IMR-90 (cell line): Measurements from ENCODE around the gene CDC42EP4. TPM values are rescaled to one million over a fixed set of nuclear protein-coding genes. Genes with fewer than 3 reads are reported as not detected.

Source experiments
- ATAC-seq: fragments of 200-7000 bp; cut with Tn5 transposase; 2 replicates; pipeline ENCODE4 v1.9.1; 2020; ENCODE audit warnings: low read depth, mild to moderate bottlenecking, moderate library complexity
- BruUV-seq: library from RNA; stranded (reverse); fragments of 400-500 nt; replicated peaks from 2 replicates; lab custom pipeline; 2021; lab: Mats Ljungman, UMichigan
- CTCF ChIA-PET: fragments of 300-600 bp; formaldehyde crosslinking; extraction: SDS; loops from one replicate; lab custom pipeline; 2021; ENCODE audit warnings: antibody characterized with exemption; lab: Yijun Ruan, JAX
- POLR2A ChIA-PET: fragments of 300-600 bp; sonication (Branson Sonifier 250); formaldehyde crosslinking; loops from one replicate; lab custom pipeline; 2022; ENCODE audit warnings: antibody characterized with exemption; ENCODE audit not compliant: unreplicated experiment; lab: Charles Lee
- DNase-seq: peaks from one replicate; pipeline ENCODE4 v3.0.0; 2013
- H2AFZ ChIP-seq: replicated peaks from 2 replicates; pipeline ENCODE3; 2013; ENCODE audit warnings: low read length, mild to moderate bottlenecking; ENCODE audit not compliant: poor library complexity
- H2AK5ac ChIP-seq: 2 replicates; pipeline ENCODE4 v1.6.1; 2013; ENCODE audit warnings: low read depth, low read length, inconsistent platforms
- H2AK9ac ChIP-seq: replicated peaks from 2 replicates; pipeline ENCODE3; 2013; ENCODE audit warnings: mild to moderate bottlenecking, low read depth, low read length, moderate library complexity; ENCODE audit not compliant: poor library complexity
- H2BK120ac ChIP-seq: 2 replicates; pipeline ENCODE4 v1.6.1; 2013; ENCODE audit warnings: low read depth, low read length, inconsistent platforms
- H2BK15ac ChIP-seq: 3 replicates; pipeline ENCODE4 v1.6.1; 2013; ENCODE audit warnings: low read depth, low read length, inconsistent platforms
- H2BK20ac ChIP-seq: 2 replicates; pipeline ENCODE4 v1.6.1; 2013; ENCODE audit warnings: low read depth, mild to moderate bottlenecking, inconsistent platforms, low read length, moderate library complexity
- H2BK5ac ChIP-seq: 2 replicates; pipeline ENCODE4 v1.6.1; 2013; ENCODE audit warnings: mild to moderate bottlenecking, low read depth, low read length, inconsistent platforms; ENCODE audit not compliant: poor library complexity, severe bottlenecking
- H3K14ac ChIP-seq: replicated peaks from 2 replicates; pipeline ENCODE4 v1.6.1; 2013; ENCODE audit warnings: low read depth, low read length, inconsistent platforms
- H3K18ac ChIP-seq: 2 replicates; pipeline ENCODE4 v1.6.1; 2013; ENCODE audit warnings: low read depth, low read length, control low read depth
- H3K23ac ChIP-seq: 2 replicates; pipeline ENCODE4 v1.6.1; 2013; ENCODE audit warnings: low read depth, low read length, inconsistent platforms
- H3K27ac ChIP-seq: 2 replicates; pipeline ENCODE4 v1.5.1; 2013; ENCODE audit warnings: mild to moderate bottlenecking, control low read depth, low read length; ENCODE audit not compliant: insufficient read depth
- H3K27me3 ChIP-seq: 2 replicates; pipeline ENCODE4 v1.6.1; 2013; ENCODE audit warnings: low read length; ENCODE audit not compliant: control insufficient read depth, insufficient read depth
- H3K36me3 ChIP-seq: 2 replicates; pipeline ENCODE4 v1.6.1; 2013; ENCODE audit warnings: low read length, mixed read lengths; ENCODE audit not compliant: control insufficient read depth, insufficient read depth
- H3K4ac ChIP-seq: 2 replicates; pipeline ENCODE4 v1.6.1; 2013; ENCODE audit warnings: low read depth, low read length, inconsistent platforms
- H3K4me1 ChIP-seq: 2 replicates; pipeline ENCODE4 v1.6.1; 2013; ENCODE audit warnings: low read length, mixed read lengths; ENCODE audit not compliant: control insufficient read depth, insufficient read depth
- H3K4me2 ChIP-seq: 2 replicates; pipeline ENCODE4 v1.6.1; 2013; ENCODE audit warnings: low read depth, mild to moderate bottlenecking, control low read depth, low read length, moderate library complexity
- H3K4me3 ChIP-seq: 2 replicates; pipeline ENCODE4 v1.5.1; 2013; ENCODE audit warnings: low read depth, mild to moderate bottlenecking, control low read depth, low read length, moderate library complexity; ENCODE audit not compliant: insufficient read depth
- H3K56ac ChIP-seq: 2 replicates; pipeline ENCODE4 v1.6.1; 2013; ENCODE audit warnings: low read length, inconsistent platforms; ENCODE audit not compliant: insufficient read depth; ENCODE audit errors: extremely low read depth
- H3K79me1 ChIP-seq, 2 experiments: 2 replicates each; pipeline ENCODE4 v1.6.1; 2013; ENCODE audit warnings: low read length in 2 of 2, inconsistent platforms in 1 of 2, low read depth in 1 of 2
- H3K9ac ChIP-seq: 2 replicates; pipeline ENCODE4 v1.6.1; 2013; ENCODE audit warnings: low read depth, low read length, control low read depth
- H3K9me1 ChIP-seq: 2 replicates; pipeline ENCODE4 v1.6.1; 2013; ENCODE audit warnings: low read length, inconsistent platforms; ENCODE audit not compliant: insufficient read depth
- H3K9me3 ChIP-seq: 2 replicates; pipeline ENCODE4 v1.6.1; 2013; ENCODE audit warnings: low read length; ENCODE audit not compliant: control insufficient read depth, insufficient read depth
- H4K20me1 ChIP-seq: 2 replicates; pipeline ENCODE4 v1.6.1; 2013; ENCODE audit warnings: low read length, inconsistent platforms; ENCODE audit not compliant: insufficient read depth
- H4K5ac ChIP-seq: 2 replicates; pipeline ENCODE4 v1.6.1; 2013; ENCODE audit warnings: mild to moderate bottlenecking, low read depth, low read length, control low read depth
- H4K8ac ChIP-seq, 2 experiments: 2 replicates each; pipeline ENCODE4 v1.6.1; 2013; ENCODE audit warnings: low read depth in 2 of 2, low read length in 2 of 2, control low read depth in 1 of 2, inconsistent platforms in 1 of 2
- H4K91ac ChIP-seq: 2 replicates; pipeline ENCODE4 v1.6.1; 2013; ENCODE audit warnings: low read depth, low read length, inconsistent platforms; ENCODE audit not compliant: insufficient read depth
- BHLHE40 ChIP-seq: fragments of 150-350 bp; IDR thresholded peaks from 2 replicates; pipeline ENCODE4 v1.6.1; 2016; ENCODE audit warnings: mild to moderate bottlenecking, low read depth, low read length
- CEBPB ChIP-seq: IDR thresholded peaks from 2 replicates; pipeline ENCODE4 v1.6.1; 2012; ENCODE audit warnings: low read depth, low read length, improper control_type of control experiment
- CHD1 ChIP-seq: IDR thresholded peaks from 2 replicates; pipeline ENCODE4 v1.6.1; 2012; ENCODE audit warnings: low read depth, low read length, improper control_type of control experiment
- CTCF ChIP-seq: conservative IDR thresholded peaks from 2 replicates; pipeline ENCODE4 v1.5.1; 2012; ENCODE audit warnings: mild to moderate bottlenecking, low read depth, low read length, improper control_type of control experiment
- FOS ChIP-seq: fragments of 150-350 bp; IDR thresholded peaks from 2 replicates; pipeline ENCODE4 v1.6.1; 2016; ENCODE audit warnings: low read depth, low read length
- MAZ ChIP-seq: IDR thresholded peaks from 2 replicates; pipeline ENCODE4 v1.6.1; 2012; ENCODE audit warnings: low read depth, mild to moderate bottlenecking, low read length, improper control_type of control experiment, moderate library complexity, borderline replicate concordance
- RAD21 ChIP-seq: IDR thresholded peaks from 2 replicates; pipeline ENCODE4 v1.6.1; 2012; ENCODE audit warnings: low read length, improper control_type of control experiment
- RCOR1 ChIP-seq: IDR thresholded peaks from 2 replicates; pipeline ENCODE4 v1.6.1; 2012; ENCODE audit warnings: mild to moderate bottlenecking, low read length, improper control_type of control experiment; ENCODE audit not compliant: insufficient replicate concordance
- RFX5 ChIP-seq: IDR thresholded peaks from 2 replicates; pipeline ENCODE4 v1.8.0; 2012; ENCODE audit warnings: low read depth, mild to moderate bottlenecking, low read length, moderate library complexity
- SMC3 ChIP-seq: fragments of 150-350 bp; IDR thresholded peaks from 2 replicates; pipeline ENCODE4 v1.6.1; 2016; ENCODE audit warnings: low read depth, mild to moderate bottlenecking, antibody characterized with exemption, low read length, moderate library complexity
- WGBS, 2 experiments: methylation state at CpG; one replicate each; pipeline versions ENCODE4 v1.1.5 to v1.1.7; 2013; ENCODE audit warnings: missing lambda C conversion rate in 2 of 2; ENCODE audit not compliant: insufficient read length in 1 of 2; ENCODE audit errors: extremely low coverage in 2 of 2; 5-methylcytosine and 5-hydroxymethylcytosine counted together
- dilution Hi-C: fragments of 300-500 bp; cut with HindIII; formaldehyde crosslinking; loops from one replicate; pipeline ENCODE4 v1.14.3; 2018; ENCODE audit warnings: low sequenced_read_pairs; ENCODE audit not compliant: unreplicated experiment
- in situ Hi-C: fragments of 300-500 bp; cut with MboI; formaldehyde crosslinking; loops from 3 replicates; pipeline ENCODE4 v1.14.3; 2019; ENCODE audit warnings: low sequenced_read_pairs, inconsistent platforms, mixed read lengths
- intact Hi-C: fragments of 100-400 bp; cut with micrococcal nuclease; formaldehyde crosslinking; loops from 2 replicates; pipeline ENCODE4 v1.10.0; 2022
- polyA plus RNA-seq, 3 experiments: library from polyadenylated mRNA; depleted of rRNA; stranded (reverse); fragments of >200 nt; gene quantifications; 2 replicates each; pipeline ENCODE4 v1.2.3, GENCODE V29; 2012; ENCODE audit warnings: low replicate concordance in 1 of 3
- total RNA-seq: library from RNA; depleted of rRNA; stranded (reverse); fragments of >200 nt; gene quantifications from 2 replicates; pipeline ENCODE4 v1.2.3, GENCODE V29; 2012

CDC42EP4 gene
- total and polyA plus RNA-seq, 2 of the 4 experiments (the other 2 are of a cell fraction) = 14.3 to 25.8 TPM

- Histone ChIP-seq H3K27ac (peak overlapping the region; percentile 81), H3K4ac (peak overlapping the region; percentile 93), H3K27me3 (no peaks in the 10 kb centered on the region), H2BK15ac (peak overlapping the region; percentile 99), H2BK5ac (peak overlapping the region; percentile 93), H3K56ac (no peak overlapping the region), H3K23ac (peak overlapping the region; percentile 91), H3K18ac (peak overlapping the region; percentile 94; the same call in 1 of the 2 replicates), H2AFZ (peak overlapping the region; percentile 77), H2BK20ac (peak overlapping the region; percentile 97), H2BK120ac (peak overlapping the region; percentile 94), H4K20me1 (no peaks in the 10 kb centered on the region), H3K4me3 (no peak overlapping the region), H3K4me1 (peaks cover 58% of the 10 kb centered on the region), H4K91ac (peak overlapping the region; percentile 96), H3K14ac (peak overlapping the region; percentile 89), H3K9me3 (no peaks in the 10 kb centered on the region), H3K9me1 (peaks cover 41% of the 10 kb centered on the region), H3K79me1 (peaks cover 0 to 23% of the 10 kb centered on the region in 2 experiments; a peak in 1 of 4 replicates), H3K9ac (no peak overlapping the region), H4K5ac (peak overlapping the region; percentile 98), H2AK9ac (no peak overlapping the region), H2AK5ac (peak overlapping the region; percentile 81), H3K4me2 (peak overlapping the region; percentile 32), H3K36me3 (no peaks in the 10 kb centered on the region), H4K8ac (peak overlapping the region; percentile 79 to 95)
- CTCF ChIA-PET = interaction anchor here (0.8 kb wide), 1 partner anchor 32 kb away, joined by 4 read pairs; no protein-coding TSS in a partner anchor
- DNase-seq (peak; percentile 95), ATAC-seq (peak; percentile 44)
- in situ Hi-C loops = no loop called here
- dilution Hi-C loops = no loop called here
- WGBS, 2 experiments = 19% methylated on average over 4 of the region's 7 CpGs; no CpG with 5 or more reads in 1 of the 2 experiments
- intact Hi-C loops = no loop called here
- POLR2A ChIA-PET = no interaction called here
- TF ChIP-seq FOS (peak; percentile 91), CHD1 (no peak), RCOR1 (peak; percentile 35), BHLHE40 (no peak), MAZ (peak; percentile 15; the same call in 1 of the 2 replicates), CTCF (peak; percentile 58), CEBPB (peak; percentile 100), RFX5 (no peak), SMC3 (peak; percentile 26; the same call in 1 of the 2 replicates), RAD21 (peak; percentile 43)
- no TSS peak for BruUV-seq
Observed at GRCh38 chr17:73340093-73340596, 28.3 kb upstream of the CDC42EP4 start.
